T-helper 22 cell (primary cell): ENCODE measurements around the gene EFCAB6.

Experiments
- DNase-seq: peaks from one replicate; pipeline ENCODE4 v3.0.0-alpha.2; 2020; ENCODE audit warnings: low read depth

The EFCAB6 gene

GRCh38 chr22:43639228-43639948 lies 172.7 kb downstream of the EFCAB6 start:
- DNase-seq, result no peak

GRCh38 chr22:43637275-43638260 lies 174.5 kb downstream of the EFCAB6 start:
- DNase-seq, result no peak

GRCh38 chr22:43636086-43636485 lies 176.0 kb downstream of the EFCAB6 start:
- no peak for DNase-seq

DNA sequence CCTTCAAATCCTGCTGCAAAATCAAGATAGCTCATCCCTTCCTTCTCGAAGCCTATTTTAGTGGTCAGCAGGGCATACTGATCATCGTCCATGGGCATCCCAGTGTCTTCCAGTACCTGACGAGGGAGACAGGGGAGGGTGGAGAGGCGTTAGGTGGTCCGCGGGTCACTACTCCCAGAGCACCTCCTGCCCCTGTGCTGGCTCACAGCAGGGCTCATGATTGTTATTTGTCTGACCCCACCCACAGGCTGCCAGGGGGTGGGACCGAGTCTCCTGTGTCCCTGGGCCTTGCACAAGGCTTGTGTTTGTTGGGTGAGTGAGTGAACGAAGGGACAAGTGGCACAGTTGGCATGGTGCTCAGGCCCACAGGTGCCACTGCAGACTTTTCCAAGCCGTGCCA lies 177.0 kb downstream of the EFCAB6 start:
- no peak for DNase-seq

DNA sequence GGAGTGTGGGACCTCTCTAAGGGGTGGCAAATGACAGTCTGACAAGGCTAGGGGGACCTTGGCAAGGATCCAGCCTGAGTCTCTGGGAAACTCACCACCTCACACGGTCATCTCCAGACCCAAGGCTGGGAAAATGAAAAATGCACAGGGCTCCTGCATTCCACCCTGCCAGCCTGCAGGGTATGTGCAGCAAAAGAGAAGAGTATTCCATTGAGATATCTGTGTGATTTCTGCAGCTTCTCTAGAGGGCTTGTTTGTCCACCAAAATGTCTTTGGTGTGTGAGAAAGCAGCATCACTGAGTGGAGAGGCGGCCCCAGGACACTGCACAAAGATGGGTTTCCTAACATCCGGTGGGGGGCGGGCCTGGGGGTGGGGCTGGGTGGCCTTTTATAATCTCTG lies 177.8 kb downstream of the EFCAB6 start:
- DNase-seq, result no peak

DNA sequence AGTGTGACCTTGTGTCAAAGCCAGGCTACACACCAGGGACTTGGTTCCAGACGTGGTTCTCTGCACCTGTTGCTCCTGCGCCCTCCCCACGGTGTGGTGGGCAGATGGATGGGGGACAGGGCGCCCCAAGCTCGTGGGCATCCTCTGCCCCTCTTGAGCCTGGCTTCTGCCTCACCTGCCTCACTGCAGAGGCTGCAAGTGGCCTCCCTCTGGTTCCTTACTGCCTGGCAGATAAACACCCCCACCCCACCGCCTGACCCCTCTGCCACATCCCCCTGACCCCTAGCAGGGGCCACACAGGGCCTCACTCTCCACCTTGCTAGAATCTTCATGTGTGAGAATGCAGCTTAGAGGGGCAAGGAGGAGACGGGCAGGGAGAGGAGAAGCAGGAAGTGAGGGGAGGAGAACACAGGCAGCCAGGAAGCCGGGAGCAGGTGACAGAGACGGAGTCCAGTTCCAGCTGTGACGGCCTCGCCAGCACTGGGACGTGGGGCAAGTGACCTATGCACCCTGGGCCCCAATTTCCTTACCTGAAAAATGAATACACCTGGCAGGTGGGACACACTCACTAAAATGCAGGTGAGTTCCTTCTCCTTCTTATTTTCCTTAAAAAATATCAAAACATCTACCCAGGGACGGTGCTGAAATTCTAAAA lies 178.3 kb downstream of the EFCAB6 start:
- DNase-seq, result no peak

DNA sequence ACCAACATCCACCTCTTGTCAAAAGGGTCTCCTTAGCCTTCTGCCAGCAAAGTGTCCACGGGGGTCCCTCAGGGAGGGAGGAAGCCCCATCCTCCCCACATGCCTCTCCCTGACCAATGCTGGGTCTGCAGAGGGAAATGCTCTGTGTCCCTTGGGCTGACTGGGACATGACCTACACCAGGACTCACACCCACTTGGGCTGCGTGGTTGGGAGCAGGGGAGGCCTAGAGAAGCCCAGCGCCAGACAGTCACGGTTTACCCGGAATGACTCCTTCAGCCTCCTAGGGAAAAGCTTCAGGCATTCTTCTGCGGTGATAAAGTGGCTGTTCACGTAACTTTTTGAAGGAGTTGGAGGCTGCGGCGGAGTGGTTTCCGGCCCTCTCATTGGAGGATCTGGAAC lies 180.3 kb downstream of the EFCAB6 start:
- DNase-seq, result no peak

DNA sequence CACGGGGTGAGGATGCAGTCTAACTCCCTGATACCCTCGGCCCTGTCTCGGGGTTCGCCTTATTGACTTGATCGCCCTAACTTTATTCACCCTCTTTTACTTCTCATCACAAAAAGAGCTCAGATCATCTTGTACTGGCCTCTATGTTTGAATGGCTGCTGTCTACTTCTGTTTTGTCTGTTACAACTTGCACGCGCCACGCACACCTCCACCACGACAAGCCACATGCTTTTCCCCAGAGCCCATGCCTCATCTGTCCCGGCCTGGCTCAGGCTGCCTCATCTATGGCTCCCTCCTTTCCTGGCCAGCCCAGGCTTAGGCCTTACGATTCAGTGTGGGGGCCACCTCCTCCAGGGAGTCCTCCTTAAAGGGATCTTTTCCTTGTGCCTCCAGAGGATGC lies 180.9 kb downstream of the EFCAB6 start:
- no peak for DNase-seq

DNA sequence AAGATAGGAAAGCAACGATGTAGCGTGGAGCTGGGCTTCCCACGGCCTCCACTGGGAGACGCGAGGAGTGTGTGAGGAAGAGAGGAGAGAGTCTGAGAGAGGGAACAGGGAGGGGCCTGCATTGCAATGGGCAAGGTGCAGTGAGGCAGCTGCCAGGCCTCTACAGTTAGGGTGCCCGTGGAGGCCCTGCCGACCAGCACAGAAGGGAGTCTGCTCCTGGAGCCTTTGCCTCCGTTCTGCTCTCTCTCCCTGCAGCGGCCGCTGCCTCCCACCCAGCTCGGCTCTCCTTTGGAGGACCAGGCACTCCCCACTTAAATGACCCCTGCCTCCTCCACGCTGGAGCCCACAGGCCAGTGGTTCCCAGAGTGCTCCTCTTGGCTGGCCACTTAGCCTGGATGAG lies 181.7 kb downstream of the EFCAB6 start:
- no peak for DNase-seq

DNA sequence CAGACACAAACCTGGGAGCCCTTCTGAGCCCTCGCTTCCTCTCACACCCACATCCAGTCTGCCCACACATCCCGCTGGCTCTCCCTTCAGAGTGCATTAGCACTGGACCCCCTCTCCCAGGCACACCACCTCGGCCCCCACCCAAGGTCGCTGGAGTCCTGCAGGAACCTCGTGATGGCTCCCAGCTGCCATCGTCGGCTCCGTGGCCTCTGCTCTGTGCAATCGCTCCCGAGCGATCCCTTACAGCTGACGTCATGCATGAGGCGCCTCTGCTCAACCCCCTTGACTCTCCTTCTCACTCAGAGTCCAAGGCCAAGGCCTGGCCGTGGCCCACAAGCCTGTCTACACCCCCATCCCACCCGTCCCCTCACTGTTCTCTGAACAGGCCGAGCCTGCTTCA lies 183.9 kb downstream of the EFCAB6 start:
- no peak for DNase-seq

- DNase-seq, result no peak
Observed at GRCh38 chr22:43627485-43628213, 184.5 kb downstream of the EFCAB6 start.

GRCh38 chr22:43625242-43625641 lies 186.9 kb downstream of the EFCAB6 start:
- DNase-seq, result no peak

- no peak for DNase-seq
Observed at GRCh38 chr22:43624144-43624998, 187.7 kb downstream of the EFCAB6 start.

DNA sequence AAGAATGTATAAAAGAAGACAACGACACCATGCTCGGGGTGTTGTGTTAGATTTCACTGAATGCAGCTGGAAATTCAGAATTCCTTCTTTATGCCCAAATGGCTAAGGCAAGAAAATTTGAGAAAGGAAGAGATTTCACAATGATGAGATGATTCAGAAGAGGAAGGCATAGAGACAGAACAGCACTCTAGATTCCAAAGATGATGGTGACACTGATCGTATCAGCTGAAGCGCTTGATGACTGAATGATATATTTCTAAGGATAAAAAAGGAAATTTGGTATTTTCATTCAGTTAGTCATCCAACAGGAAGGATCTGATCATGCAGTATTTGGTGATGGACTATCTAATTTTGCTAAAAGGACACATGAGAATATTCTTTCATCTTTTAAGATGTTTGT lies 189.2 kb downstream of the EFCAB6 start:
- no peak for DNase-seq

DNA sequence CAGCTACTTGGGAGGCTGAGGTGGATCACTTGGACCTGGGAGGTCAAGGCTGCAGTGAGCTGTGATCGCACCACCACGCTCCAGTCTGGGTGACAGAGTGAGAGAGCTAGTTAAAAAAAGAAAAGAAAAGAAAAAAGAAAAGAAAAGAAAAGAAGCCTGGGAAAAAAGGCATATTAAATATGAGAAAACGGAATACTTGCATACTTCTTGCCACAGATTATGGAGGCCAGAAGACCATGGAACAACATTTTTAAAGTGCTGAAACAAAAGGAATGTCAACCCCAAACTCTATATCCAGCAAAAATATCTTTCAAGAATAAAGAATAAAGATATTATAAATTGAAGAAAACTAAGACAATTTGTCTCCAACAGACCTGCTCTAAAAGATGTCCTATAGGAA lies 191.9 kb downstream of the EFCAB6 start:
- DNase-seq, result no peak

GRCh38 chr22:43618517-43618916 lies 193.6 kb downstream of the EFCAB6 start:
- DNase-seq, result no peak

GRCh38 chr22:43616645-43617044 lies 195.5 kb downstream of the EFCAB6 start:
- no peak for DNase-seq

DNA sequence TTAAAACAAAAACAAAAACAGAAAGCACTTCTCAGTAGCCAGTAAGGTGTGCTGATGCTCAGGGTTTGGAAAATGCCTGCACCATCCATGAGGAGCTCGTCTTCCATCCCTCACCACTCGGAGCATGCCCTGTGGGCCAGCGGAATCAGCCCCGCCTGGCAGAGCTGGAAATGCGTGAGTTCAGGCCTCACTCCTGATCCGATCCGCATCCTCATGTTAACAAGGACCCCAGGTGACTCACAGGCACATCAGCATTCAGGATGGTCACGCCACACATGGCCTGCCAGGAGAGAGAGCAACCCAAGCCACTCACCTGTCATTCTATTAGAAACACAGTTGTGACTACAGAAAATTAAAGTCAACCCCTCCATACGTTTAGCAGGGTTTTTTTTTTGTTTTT lies 211.8 kb downstream of the EFCAB6 start:
- no peak for DNase-seq

GRCh38 chr22:43592476-43592875 lies 219.6 kb downstream of the EFCAB6 start:
- no peak for DNase-seq

GRCh38 chr22:43591380-43591779 lies 220.7 kb downstream of the EFCAB6 start:
- no peak for DNase-seq

DNA sequence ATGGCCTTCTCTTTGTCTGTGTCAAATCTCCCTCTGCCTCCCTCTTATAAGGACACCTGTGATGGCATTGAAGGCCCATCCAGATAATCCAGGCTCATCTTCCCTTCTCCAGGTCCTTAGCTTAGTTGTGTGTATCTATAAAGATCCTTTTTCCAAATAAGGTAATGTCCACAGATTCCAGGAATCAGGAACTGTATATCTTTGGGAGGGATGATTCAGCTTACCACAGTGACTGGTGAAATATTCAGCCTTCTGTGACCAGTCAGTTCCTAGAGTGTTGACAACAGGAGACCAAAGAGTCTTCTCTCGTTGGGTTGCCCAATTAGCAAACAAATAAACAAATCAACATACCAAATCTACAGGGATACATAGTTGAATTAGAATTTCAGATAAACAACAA lies 224.5 kb downstream of the EFCAB6 start:
- no peak for DNase-seq
